ELR (cell line): ENCODE measurements around the gene C5.

Source experiments
- DNase-seq: peaks from one replicate; pipeline ENCODE4 v3.0.0-alpha.2; 2015; ENCODE audit warnings: low read depth

Gene C5

GRCh38 chr9:120941046-120941770 is 108.9 kb downstream of the C5 start:
- DNase-seq, result peak; percentile 40

DNA sequence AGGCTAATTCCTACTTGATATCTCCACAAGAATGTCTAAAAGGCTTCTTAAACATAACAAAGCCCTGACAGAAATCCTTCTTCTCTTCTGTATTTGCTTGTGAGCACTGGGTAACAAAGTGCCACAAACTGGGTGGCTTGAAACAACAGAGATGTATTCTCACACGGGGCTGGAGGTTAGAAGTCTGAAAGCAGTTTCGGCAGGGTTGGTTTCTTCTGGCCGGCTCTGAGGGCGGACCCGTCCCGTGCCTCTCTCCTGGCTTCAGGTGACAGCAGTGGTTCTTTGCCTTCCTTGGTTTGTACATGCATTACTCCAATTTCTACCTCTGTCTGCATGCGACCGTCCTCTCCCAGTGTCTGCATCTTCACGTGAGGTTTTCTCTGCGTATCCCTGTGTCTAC is 109.5 kb downstream of the C5 start:
- DNase-seq, result no peak

GRCh38 chr9:120938851-120939250 is 111.2 kb downstream of the C5 start:
- DNase-seq, result no peak

DNA sequence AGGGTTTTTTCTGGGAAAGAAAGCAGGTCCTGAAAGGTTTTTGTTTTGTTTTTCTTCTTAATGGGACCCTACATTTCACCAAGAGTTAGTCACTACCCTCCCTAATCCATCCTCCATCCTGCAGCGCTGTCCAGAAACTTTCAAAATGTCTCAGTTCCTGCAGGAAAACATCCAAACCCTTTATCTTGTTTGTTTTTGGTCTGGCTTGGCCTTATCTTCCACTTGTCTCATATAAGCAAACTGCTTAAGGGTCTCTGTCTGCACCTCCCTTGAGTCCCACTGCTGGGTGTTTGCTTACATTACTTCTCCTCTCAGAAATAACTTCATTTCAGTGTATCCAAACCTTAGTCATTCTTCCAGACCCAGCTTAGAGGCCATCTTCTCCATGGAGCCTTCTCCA is 112.5 kb downstream of the C5 start:
- no peak for DNase-seq

DNA sequence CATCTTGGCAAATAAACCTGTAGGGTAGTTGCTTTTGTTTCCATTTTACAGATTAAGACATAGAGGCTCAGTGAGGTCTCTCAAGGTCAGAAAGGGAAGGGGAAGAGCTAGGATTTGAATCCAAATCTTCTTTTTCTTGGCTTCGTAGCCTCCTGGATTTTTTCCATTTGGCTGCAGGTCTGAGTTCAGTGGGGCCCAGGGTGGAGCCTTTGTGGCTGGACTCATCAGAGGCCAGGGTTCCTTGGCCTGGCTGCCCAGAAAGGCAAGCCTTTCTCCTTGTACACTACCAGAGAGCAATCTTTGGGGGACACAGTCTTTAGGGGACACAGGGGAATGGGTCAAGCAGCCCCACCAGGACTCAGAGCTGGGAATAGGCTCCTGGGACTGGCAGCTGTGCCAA is 112.9 kb downstream of the C5 start:
- DNase-seq, result no peak

- DNase-seq, result no peak
These were observed 113.3 kb downstream of the C5 start for GRCh38 chr9:120936764-120937122.

- DNase-seq, result peak; percentile 97
These were observed 113.9 kb downstream of the C5 start for GRCh38 chr9:120936011-120936763.

GRCh38 chr9:120935383-120935857 is 114.7 kb downstream of the C5 start:
- peak; percentile 84 for DNase-seq

- DNase-seq, result no peak
These were observed 115.8 kb downstream of the C5 start for GRCh38 chr9:120934281-120934680.

DNA sequence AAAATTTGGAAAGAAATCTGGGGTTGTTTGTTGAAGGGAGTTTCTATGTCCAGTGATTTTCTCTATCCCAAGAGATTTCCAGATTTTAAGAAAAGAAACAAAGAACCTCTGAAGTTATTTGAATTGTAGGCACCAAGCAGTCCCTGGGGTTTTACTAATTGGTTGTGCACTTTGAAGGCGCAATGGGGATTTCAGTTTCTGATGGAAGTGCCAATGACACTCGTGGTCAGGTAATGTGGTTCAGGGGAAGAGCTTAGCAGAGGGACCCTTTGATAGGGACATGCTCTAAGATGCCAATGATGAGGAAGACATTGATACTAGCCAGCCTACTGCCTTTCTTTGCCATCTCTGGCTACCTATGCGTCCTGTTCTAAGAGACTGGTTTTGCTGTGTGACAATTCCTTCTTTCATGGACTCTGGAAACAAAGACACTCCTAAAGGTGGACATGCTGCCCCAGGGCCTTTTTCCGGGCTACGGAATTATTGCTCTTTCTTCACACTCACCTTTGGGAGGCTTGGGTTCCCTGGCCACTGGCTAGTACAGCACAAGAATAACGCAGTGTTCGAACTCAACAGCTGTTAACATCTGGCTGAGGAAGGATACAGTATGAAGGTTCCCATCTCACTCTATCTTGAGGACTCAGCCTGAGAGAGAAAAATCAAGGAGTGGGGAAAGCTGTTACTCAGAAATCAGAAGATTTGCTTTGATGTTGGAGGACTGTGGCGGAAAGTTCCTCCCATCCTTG is 116.6 kb downstream of the C5 start:
- DNase-seq, result no peak

- DNase-seq, result no peak
These were observed 117.8 kb downstream of the C5 start for GRCh38 chr9:120932086-120932823.

- peak; percentile 72 for DNase-seq
These were observed 118.6 kb downstream of the C5 start for GRCh38 chr9:120931231-120932085.

DNA sequence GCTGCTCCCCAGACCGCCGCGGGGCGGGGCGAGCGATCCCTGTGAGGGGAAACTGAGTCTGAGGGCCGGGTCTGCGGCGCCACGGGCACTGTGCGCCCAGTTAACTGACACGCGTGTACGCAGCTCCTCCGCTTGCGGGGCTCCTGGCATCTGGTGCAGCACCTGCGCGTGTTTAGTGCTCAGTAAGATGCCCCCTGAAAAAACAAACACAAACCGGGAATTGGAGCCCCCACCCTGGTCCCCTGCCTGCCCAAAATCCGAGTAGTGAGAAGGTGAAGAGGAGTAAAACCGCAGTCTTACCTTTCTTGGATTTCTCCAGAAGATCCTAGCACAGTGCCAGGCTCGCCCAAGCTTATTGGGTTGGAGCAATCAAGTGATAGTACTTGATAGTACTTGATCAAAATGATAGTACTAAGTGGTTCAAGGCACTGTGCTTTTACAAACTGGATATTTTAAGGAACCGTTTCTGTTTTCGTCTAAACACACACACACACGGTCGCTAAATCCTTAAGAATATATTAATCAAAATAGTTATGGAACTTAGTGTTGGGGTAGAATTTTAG is 120.8 kb downstream of the C5 start:
- no peak for DNase-seq

GRCh38 chr9:120928483-120929228 is 121.4 kb downstream of the C5 start:
- DNase-seq, result peak; percentile 62

DNA sequence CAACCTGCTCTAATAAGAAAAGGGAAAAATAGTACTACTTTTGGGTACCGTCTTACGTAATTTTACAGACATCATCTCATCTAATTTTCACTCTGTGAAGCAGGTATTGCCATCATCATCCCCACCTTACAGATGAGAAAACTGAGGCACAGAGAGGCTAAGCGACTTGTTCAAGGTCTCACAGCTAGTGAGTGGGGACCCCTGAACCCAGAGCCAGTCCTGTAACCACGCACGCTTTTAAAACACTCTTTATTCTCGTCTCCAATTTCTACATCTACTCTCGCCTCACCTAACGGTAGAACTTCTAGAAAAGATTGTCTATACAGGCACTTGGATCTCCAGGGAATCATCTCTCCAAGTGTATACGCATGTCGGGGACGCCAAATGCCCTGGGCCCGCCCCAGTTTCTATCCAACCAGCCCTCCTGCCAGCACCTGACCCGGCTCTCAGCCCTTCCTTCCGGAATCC is 122.0 kb downstream of the C5 start:
- no peak for DNase-seq

DNA sequence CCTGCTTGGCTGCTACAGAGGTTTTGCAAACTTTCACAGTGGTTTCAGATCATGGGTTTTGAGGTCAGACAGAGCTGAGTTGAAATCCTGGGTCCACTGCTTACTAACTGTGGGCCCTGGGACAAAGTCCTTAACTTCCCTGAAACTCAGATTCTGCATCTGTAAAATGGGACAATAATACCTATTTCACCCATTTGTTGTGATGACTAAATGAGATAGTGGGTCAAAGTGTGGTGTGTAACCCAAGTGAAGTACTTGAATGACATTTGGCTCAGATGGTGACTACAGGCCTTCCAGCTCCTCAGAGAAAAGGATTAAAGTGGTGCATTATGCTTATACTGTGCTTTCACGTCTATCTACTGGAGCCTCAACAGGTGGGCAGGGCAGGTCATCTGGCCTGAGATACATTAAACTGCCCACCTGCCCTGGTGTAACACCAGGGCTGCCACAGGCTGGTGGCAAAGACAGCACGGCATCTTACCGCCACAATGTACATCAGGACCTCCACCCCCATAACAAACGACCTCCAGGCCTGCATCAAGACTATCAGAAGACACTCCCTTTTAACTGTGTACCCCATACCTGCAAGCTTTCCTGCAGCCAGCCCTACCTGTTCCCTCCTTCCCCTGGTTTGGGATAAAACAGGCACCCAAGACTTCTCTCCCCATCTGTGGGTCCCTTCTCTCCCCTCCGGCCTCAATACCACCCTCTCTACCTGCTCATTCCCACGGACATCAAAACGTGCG is 122.6 kb downstream of the C5 start:
- DNase-seq, result no peak

GRCh38 chr9:120926397-120926928 is 123.6 kb downstream of the C5 start, which contains the start of gene TRAF1:
TSS of gene TRAF1 (minus strand) at chr9:120926796. CDS start at chr9:120926075, 721 bp downstream.
- DNase-seq, result peak; percentile 46

GRCh38 chr9:120925535-120926396 is 124.3 kb downstream of the C5 start:
- peak; percentile 95 for DNase-seq
